Activated naive CD8-positive, alpha-beta T cell treated with anti-CD3 and anti-CD28 coated beads, Interleukin-2, amount 10 ng/mL, durations not matched to agents 7 days and 5 days (primary cell): ENCODE results near the gene POLR3G. TPM values are rescaled to one million over a fixed set of nuclear protein-coding genes. Genes with fewer than 3 reads are reported as not detected.

ENCODE experiments used
- ATAC-seq: fragments of 150-1000 bp; cut with Tn5 transposase; one replicate; pipeline ENCODE4 v1.10.0; 2021; ENCODE audit warnings: low read depth, moderate library complexity
- POLR2A ChIA-PET: fragments of 350-600 bp; sonication (Branson Sonifier 250); formaldehyde crosslinking; loops from one replicate; lab custom pipeline; 2021; ENCODE audit warnings: antibody characterized with exemption; lab: Charles Lee
- DNase-seq: peaks from one replicate; pipeline ENCODE4 v3.0.0; 2021
- H3K27ac Mint-ChIP-seq: one replicate; pipeline ENCODE4 v1.8.0; 2022; ENCODE audit warnings: mild to moderate bottlenecking, mixed read lengths
- H3K27me3 Mint-ChIP-seq: one replicate; pipeline ENCODE4 v1.8.0; 2022; ENCODE audit warnings: mild to moderate bottlenecking, moderate library complexity, mixed read lengths
- H3K36me3 Mint-ChIP-seq: one replicate; pipeline ENCODE4 v1.8.0; 2021; ENCODE audit warnings: mild to moderate bottlenecking, mixed read lengths
- H3K4me1 Mint-ChIP-seq: one replicate; pipeline ENCODE4 v1.8.0; 2021; ENCODE audit warnings: mixed read lengths
- H3K4me3 Mint-ChIP-seq: one replicate; pipeline ENCODE4 v1.8.0; 2022; ENCODE audit warnings: mild to moderate bottlenecking, moderate library complexity, mixed read lengths
- H3K9me3 Mint-ChIP-seq: one replicate; pipeline ENCODE4 v1.8.0; 2021; ENCODE audit warnings: mixed read lengths
- total RNA-seq, 2 experiments: library from RNA; stranded (reverse); gene quantifications; one replicate each; pipeline ENCODE4 v1.2.3, GENCODE V29; 2021

POLR3G gene
- total RNA-seq, 2 experiments from 2014 or later, result 2.8 to 3.7 TPM

DNA sequence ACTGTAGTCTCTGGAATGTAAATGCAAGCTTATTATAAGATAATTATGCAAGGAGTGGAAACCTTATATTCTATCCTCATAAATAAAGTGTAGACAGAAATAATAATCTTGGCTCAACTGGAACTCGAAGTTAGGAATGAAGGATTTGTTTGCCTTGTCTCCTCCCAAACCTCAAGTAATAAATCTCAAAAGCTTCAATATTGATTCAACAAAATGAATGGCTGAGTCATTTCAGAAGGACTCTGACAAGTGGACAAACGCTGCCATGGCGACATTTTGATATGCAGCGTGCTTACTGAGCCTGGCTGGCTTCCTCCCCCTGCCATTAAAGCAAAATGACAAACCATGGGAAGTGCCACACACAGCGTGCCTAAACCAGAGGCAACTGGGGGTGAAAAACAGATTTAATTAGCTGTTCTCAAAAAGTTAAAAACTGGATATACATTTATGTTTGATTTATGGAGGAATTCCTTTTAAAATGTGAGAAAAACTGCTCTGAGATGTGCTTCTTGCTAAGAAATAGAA, 73.5 kb downstream of the POLR3G start:
- no peak overlapping the region for H3K4me3 Mint-ChIP-seq
- peaks cover 29% of the 10 kb centered on the region for H3K27me3 Mint-ChIP-seq
- POLR2A ChIA-PET, result no interaction called here
- no peak overlapping the region for H3K27ac Mint-ChIP-seq
- no peaks in the 10 kb centered on the region for H3K9me3 Mint-ChIP-seq
- DNase-seq (no peak), ATAC-seq (no peak)
- H3K36me3 Mint-ChIP-seq, result no peaks in the 10 kb centered on the region
- no peaks in the 10 kb centered on the region for H3K4me1 Mint-ChIP-seq

DNA sequence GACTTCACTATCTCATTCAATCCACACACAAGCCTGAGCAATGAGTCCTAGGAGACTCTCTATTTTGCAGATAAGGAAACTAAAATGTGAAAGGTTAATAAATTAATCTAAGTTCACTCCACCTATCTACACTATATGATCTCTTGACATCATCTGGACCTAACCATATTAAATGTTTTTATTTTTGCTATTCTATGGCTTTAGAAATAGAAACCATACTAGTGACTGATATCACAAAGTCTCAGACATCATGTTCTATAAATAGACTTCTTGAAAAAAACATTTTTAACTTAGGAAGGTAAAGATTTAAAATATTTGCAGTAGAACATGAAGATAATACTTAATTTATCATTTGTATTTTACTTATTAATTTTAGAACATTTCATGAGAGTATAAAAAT, 74.6 kb downstream of the POLR3G start:
- H3K36me3 Mint-ChIP-seq, result no peaks in the 10 kb centered on the region
- POLR2A ChIA-PET, result no interaction called here
- H3K9me3 Mint-ChIP-seq, result no peaks in the 10 kb centered on the region
- DNase-seq, result no peak
- no peak for ATAC-seq
- no peak overlapping the region for H3K27ac Mint-ChIP-seq
- no peaks in the 10 kb centered on the region for H3K4me1 Mint-ChIP-seq
- H3K4me3 Mint-ChIP-seq, result no peak overlapping the region
- peaks cover 30% of the 10 kb centered on the region for H3K27me3 Mint-ChIP-seq

DNA sequence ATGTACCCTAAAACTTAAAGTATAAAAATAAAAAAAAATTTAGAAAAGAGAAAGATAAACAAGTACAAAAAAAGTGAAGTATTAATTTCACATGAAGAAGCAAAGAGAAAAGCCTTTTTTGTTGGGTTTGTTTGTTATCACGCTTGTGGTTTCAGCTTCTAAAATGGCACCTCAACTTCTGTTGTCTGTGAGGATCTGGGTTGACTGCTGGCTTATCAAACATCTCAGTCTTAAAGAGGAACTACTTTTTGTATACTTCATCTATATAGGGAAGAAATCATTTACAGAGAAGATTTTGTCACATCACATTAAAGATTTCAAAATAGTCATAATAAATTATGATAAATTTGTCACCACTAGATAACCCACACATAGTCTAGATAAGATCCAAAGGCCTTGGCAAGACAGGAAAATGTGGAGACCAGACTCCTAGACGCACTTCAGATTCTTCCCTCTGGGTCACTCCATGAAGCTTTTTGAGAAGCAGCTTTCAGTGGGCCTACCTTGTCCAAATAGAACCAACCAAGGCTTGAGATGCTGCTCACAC, 75.1 kb downstream of the POLR3G start:
- DNase-seq, result no peak
- no peak overlapping the region for H3K27ac Mint-ChIP-seq
- H3K9me3 Mint-ChIP-seq, result no peaks in the 10 kb centered on the region
- POLR2A ChIA-PET, result no interaction called here
- H3K4me3 Mint-ChIP-seq, result no peak overlapping the region
- H3K4me1 Mint-ChIP-seq, result no peaks in the 10 kb centered on the region
- H3K36me3 Mint-ChIP-seq, result no peaks in the 10 kb centered on the region
- ATAC-seq, result no peak
- peaks cover 27% of the 10 kb centered on the region for H3K27me3 Mint-ChIP-seq

DNA sequence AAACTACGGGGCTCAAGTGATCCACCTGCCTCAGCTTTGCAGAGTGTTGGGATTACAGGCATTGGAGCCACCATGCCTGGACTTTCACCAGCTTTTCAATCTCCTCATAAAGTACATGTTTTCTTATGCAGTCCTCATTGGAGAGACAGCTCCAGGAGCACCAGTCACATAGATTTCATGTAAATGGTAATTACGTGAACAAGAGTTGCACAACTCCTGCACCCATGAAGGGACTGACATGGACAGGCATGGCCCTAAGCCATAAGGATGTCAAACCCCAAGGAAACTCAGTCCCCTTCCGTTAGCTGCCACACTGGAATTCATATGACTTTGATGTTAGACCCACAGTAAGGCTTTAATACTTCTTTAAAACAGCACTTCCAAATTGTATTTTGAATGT, 76.3 kb downstream of the POLR3G start:
- Mint-ChIP-seq H3K4me1 (no peaks in the 10 kb centered on the region), H3K9me3 (no peaks in the 10 kb centered on the region), H3K36me3 (no peaks in the 10 kb centered on the region), H3K27me3 (peaks cover 35% of the 10 kb centered on the region), H3K27ac (no peak overlapping the region), H3K4me3 (no peak overlapping the region)
- DNase-seq (no peak), ATAC-seq (no peak)
- POLR2A ChIA-PET, result no interaction called here

DNA sequence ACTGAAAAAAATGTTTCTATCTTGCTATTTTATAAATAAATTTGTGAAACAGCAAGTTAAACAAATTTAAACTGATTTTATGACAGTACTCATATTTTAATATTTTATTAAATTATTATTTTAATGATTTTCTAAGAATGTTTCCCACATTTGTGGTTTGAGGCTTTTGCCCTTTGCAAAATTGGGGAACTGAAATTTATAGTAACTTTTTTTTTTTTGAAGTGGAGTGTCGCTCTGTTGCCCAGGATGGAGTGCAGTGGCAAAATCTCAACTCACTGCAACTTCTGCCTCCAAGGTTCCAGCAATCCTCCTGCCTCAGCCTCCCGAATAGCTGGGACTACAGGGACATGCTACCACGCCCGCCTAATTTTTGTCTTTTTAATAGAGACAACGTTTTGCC, 76.7 kb downstream of the POLR3G start:
- ATAC-seq (no peak), DNase-seq (no peak)
- no peak overlapping the region for H3K27ac Mint-ChIP-seq
- peaks cover 38% of the 10 kb centered on the region for H3K27me3 Mint-ChIP-seq
- POLR2A ChIA-PET, result no interaction called here
- H3K4me3 Mint-ChIP-seq, result no peak overlapping the region
- no peaks in the 10 kb centered on the region for H3K4me1 Mint-ChIP-seq
- H3K9me3 Mint-ChIP-seq, result no peaks in the 10 kb centered on the region
- no peaks in the 10 kb centered on the region for H3K36me3 Mint-ChIP-seq

DNA sequence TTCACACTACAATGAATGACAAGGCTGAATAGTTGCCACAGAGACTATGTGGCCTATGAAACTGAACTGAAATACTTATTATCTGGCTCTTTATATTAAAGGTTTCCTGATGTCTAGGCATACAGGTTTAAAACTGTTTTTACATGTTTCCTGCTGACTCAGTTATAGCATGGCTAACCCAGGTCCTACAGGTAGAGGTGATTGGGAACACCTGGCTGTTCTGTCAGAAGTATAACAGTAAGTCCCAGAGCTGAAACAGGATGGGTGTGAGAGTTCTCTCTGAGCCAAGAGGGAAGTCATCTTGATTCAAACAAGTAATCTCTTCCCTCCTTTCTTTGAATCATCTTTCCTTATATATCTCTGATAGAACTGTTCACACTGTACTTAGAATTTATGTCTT, 79.0 kb downstream of the POLR3G start:
- Mint-ChIP-seq H3K27me3 (peaks cover 57% of the 10 kb centered on the region), H3K4me3 (no peak overlapping the region), H3K9me3 (no peaks in the 10 kb centered on the region), H3K36me3 (no peaks in the 10 kb centered on the region), H3K4me1 (peaks cover 3% of the 10 kb centered on the region), H3K27ac (no peak overlapping the region)
- ATAC-seq (no peak), DNase-seq (no peak)
- POLR2A ChIA-PET, result no interaction called here

DNA sequence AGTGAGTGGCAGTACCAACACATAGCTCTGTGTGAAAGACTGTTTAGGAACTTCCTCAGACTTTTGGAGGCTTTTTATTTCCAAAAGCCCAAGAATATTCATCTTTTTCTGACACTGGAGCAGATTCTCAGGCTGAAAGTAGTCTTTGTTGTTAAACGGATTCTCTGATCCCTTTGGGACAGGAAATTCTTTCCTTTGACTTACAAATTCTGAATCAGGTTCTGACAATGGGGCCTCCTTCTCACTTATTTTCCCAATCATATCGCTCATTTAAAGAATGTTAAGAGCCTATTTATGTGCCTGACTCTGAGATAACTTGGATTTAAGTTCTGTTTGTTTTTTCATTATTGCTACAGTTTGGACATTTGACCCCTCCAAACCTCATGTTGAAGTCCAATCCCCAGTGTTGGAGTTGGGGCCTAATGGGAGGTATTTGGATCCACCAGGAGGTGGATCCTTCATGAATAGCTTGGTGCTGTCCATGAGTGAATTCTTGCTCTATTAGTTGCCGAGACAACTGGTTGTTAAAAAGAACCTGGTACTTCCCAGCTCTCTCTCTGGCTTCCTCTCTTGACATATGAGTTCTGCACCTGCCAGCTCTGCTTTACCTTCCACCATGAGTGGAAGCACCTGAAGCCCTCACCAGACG, 79.8 kb downstream of the POLR3G start:
- DNase-seq (no peak), ATAC-seq (no peak)
- POLR2A ChIA-PET, result no interaction called here
- Mint-ChIP-seq H3K27me3 (peaks cover 59% of the 10 kb centered on the region), H3K9me3 (no peaks in the 10 kb centered on the region), H3K4me1 (peaks cover 3% of the 10 kb centered on the region), H3K36me3 (no peaks in the 10 kb centered on the region), H3K27ac (no peak overlapping the region), H3K4me3 (no peak overlapping the region)

DNA sequence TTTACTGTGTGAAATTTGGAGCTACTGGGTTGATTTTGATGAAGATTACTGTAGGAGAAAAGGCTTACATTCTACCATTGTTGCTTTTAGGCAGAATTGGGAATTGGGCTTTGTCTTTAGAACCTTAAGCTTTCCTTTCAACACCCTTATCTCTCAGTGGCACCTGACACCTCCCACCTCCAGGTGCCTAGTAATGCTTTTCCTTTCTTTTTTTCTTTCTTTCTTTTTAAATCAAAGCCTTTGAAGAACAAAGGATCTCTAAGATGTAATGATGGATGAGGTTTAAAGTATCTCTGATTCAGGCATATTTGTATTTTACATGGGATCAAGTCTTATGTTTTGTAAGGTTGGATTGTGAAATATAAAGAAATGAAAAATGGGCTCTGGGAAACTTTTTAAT, 81.0 kb downstream of the POLR3G start:
- no peak overlapping the region for H3K27ac Mint-ChIP-seq
- H3K4me3 Mint-ChIP-seq, result no peak overlapping the region
- peaks cover 63% of the 10 kb centered on the region for H3K27me3 Mint-ChIP-seq
- DNase-seq (no peak), ATAC-seq (no peak)
- no peaks in the 10 kb centered on the region for H3K36me3 Mint-ChIP-seq
- peaks cover 3% of the 10 kb centered on the region for H3K4me1 Mint-ChIP-seq
- H3K9me3 Mint-ChIP-seq, result no peaks in the 10 kb centered on the region
- POLR2A ChIA-PET, result no interaction called here

DNA sequence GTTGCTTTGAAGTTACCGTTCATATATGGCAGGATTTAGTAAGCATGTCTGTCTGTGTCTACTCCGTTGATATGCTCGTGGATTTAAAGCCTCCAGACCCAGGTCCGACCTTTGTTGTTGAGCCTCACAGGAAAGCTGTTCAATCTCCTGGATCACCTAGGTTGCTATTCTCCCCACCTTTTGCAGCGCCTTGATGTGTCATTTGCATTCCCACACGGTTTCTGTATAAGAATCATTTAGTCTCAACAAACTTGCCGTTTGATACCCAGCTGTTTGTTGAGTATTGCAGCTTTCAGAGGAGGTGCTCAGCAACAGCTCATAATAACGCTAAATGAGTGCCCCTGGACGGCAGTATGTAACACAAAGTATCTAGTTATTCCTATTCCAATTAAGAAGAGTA, 82.7 kb downstream of the POLR3G start:
- Mint-ChIP-seq H3K27me3 (peaks cover 69% of the 10 kb centered on the region), H3K9me3 (no peaks in the 10 kb centered on the region), H3K27ac (no peak overlapping the region), H3K36me3 (no peaks in the 10 kb centered on the region), H3K4me3 (no peak overlapping the region), H3K4me1 (peaks cover 3% of the 10 kb centered on the region)
- ATAC-seq (no peak), DNase-seq (no peak)
- POLR2A ChIA-PET, result no interaction called here

DNA sequence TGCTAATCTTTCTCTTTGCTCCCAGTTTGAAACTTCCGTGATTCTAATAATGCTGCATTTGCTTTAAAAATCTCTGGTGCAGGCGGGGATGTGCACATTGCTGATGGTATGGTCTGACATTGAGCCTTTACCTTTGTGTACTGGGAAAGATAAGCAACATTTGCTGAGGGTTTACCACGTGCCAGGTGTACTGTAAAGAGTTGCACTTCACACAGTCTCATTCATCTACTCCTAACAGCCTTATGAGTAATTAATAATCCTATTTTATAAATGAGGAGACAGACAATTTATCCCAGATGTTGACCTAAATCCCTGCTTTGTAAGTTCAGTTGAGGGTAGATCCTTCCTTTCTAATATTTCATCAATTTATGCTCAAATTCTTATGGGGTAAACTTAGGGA, 83.2 kb downstream of the POLR3G start:
- no peak for DNase-seq
- Mint-ChIP-seq H3K27ac (no peak overlapping the region), H3K4me1 (peaks cover 3% of the 10 kb centered on the region), H3K27me3 (peaks cover 66% of the 10 kb centered on the region), H3K4me3 (peak overlapping the region; percentile 55), H3K9me3 (no peaks in the 10 kb centered on the region), H3K36me3 (no peaks in the 10 kb centered on the region)
- POLR2A ChIA-PET, result no interaction called here
- ATAC-seq, result no peak

DNA sequence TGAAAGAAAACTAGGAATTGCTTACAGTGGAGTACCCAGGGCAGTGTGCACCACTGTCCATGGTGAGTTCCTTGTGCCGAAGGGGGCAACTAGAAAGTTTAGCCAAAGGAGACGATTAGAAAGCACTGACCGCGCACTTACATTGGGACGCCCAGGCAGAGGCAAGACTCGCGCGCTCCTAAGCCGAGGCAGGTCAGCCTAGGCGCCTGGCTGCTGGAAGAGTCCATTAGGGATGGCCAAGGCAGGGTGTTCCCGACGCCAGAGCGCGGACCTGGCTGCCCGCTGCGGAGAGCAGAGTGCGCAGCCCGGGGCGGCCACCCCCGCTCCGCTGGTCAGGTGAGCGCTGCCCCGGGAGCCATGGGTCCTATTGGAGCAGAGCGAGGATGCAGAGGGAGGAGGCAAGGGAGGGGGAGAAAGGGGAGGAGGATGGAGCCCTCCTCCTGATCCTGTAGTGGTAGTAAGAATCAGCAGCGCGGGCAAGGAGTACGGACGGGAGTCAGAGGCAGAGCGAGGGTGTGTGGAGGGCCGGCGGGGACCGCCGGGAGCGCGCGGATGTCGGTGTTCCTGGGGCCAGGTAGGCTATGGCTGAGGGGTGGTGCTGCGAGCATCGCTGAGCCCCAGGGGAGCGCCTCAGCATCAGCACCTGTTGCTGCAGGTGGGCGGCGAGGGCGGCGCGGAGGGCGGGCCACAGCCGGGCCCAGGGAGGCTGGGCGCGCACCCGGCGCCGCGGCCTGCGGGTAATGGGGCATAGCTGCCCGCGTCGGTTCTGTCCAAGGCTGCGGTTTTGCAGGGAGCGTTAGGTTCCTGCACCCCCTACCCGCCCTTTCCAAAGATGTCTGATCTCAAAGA, 83.9 kb downstream of the POLR3G start, which contains the start of gene ADGRV1:
Gene ADGRV1 (plus strand): TSS at position 454 of the 849 bp plus-strand sequence. CDS start 99 bp downstream, at position 553.
- Mint-ChIP-seq H3K36me3 (no peaks in the 10 kb centered on the region), H3K27ac (no peak within 1 kb of the TSS), H3K4me3 (peak within 1 kb of the TSS; percentile 55), H3K27me3 (peaks cover 63% of the 10 kb centered on the region), H3K9me3 (no peaks in the 10 kb centered on the region), H3K4me1 (peaks cover 3% of the 10 kb centered on the region)
- DNase-seq (peak; percentile 32), ATAC-seq (peak; percentile 63)
- POLR2A ChIA-PET, result no interaction called here

DNA sequence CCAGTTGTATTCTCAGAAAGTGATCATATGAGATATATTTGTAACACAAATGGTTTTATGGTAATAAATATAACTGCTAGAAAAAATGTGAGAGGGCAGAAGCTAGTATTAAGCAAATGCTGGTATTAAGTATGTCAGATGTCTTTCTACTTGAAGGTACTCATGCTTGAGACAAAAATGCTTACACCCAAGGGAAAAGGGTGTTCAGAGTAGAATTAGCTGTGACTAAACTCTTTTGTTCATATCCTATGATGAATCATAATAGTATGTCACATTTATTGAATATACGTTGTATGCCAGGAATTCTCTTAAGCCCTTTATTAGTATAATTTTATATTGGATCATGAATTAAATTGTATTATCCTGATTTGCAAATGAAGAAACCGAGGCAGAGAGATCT, 86.1 kb downstream of the POLR3G start:
- ATAC-seq (no peak), DNase-seq (no peak)
- Mint-ChIP-seq H3K4me3 (no peak overlapping the region), H3K27me3 (peaks cover 50% of the 10 kb centered on the region), H3K36me3 (no peaks in the 10 kb centered on the region), H3K4me1 (peaks cover 3% of the 10 kb centered on the region), H3K27ac (no peak overlapping the region), H3K9me3 (no peaks in the 10 kb centered on the region)
- POLR2A ChIA-PET, result no interaction called here

DNA sequence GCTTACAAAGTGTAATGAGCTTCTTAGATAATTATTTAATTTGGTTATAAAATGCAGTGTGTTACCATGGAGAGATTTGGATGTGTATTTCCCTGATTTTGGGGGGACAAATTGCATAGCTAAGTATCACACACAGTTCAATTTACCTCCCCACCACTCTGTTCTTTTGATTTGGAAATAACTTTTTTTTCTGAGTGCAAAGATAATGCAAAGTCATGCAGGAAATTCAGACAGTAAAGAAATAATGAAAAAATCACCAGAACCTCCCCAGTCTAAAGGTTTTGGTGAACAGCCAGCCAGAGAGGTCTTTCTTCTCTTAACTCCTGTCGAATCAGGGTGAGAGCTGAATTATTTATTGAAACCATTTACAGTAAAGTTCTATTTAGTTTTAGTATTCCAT, 87.1 kb downstream of the POLR3G start:
- Mint-ChIP-seq H3K36me3 (no peaks in the 10 kb centered on the region), H3K27ac (no peak overlapping the region), H3K4me1 (peaks cover 3% of the 10 kb centered on the region), H3K9me3 (no peaks in the 10 kb centered on the region), H3K27me3 (peaks cover 43% of the 10 kb centered on the region), H3K4me3 (no peak overlapping the region)
- no peak for DNase-seq
- no peak for ATAC-seq
- POLR2A ChIA-PET, result no interaction called here
